OCI-LY3 (cell line): ENCODE data around the gene NUBPL.
"Not testable (repeated sequence)": the region's sequence is repeated elsewhere in the genome, so short reads cannot be mapped to it uniquely, and the experiment has no call there.

Source experiments
- H2AFZ ChIP-seq: fragments of 200-600, 300-600 bp; shearing (Covaris generic); 2 replicates; pipeline ENCODE4 v1.6.0; 2014; ENCODE audit warnings: antibody characterized with exemption, low read depth, low read length
- H3K27ac ChIP-seq: fragments of 200-600, 300-600 bp; sonication (generic); 2 replicates; pipeline ENCODE4 v1.5.1; 2014; ENCODE audit warnings: mild to moderate bottlenecking, low read length, moderate library complexity, mixed read lengths
- H3K27me3 ChIP-seq: fragments of 200-600, 300-600 bp; sonication (generic); 2 replicates; pipeline ENCODE4 v1.6.1; 2014; ENCODE audit warnings: low read depth, low read length, mixed read lengths
- H3K36me3 ChIP-seq: fragments of 200-600, 300-600 bp; sonication (generic); replicated peaks from 2 replicates; pipeline ENCODE3; 2014; ENCODE audit warnings: low read depth, low read length, mixed read lengths
- H3K4me1 ChIP-seq: fragments of 300-600, 200-600 bp; sonication (generic); 2 replicates; pipeline ENCODE4 v1.6.1; 2014; ENCODE audit warnings: low read length, mixed read lengths
- H3K4me2 ChIP-seq: fragments of 200-600, 300-600 bp; sonication (generic); 2 replicates; pipeline ENCODE4 v1.6.1; 2014; ENCODE audit warnings: low read length, mixed read lengths
- H3K4me3 ChIP-seq: fragments of 300-600, 200-600 bp; sonication (generic); 2 replicates; pipeline ENCODE4 v1.5.1; 2014; ENCODE audit warnings: antibody characterized with exemption, mild to moderate bottlenecking, low read length, moderate library complexity
- H3K79me2 ChIP-seq: fragments of 300-600, 200-600 bp; shearing (Covaris generic); 2 replicates; pipeline ENCODE4 v1.6.1; 2014; ENCODE audit warnings: mild to moderate bottlenecking, low read length, mixed read lengths
- H3K9ac ChIP-seq: fragments of 300-600, 200-600 bp; shearing (Covaris generic); 2 replicates; pipeline ENCODE4 v1.6.0; 2014; ENCODE audit warnings: mild to moderate bottlenecking, low read length, moderate library complexity
- H3K9me3 ChIP-seq: fragments of 200-600, 300-600 bp; shearing (Covaris generic); 2 replicates; pipeline ENCODE4 v1.6.1; 2014; ENCODE audit warnings: low read length, mixed read lengths; ENCODE audit not compliant: insufficient read depth
- H4K20me1 ChIP-seq: fragments of 200-600, 300-600 bp; sonication (generic); 2 replicates; pipeline ENCODE4 v1.6.1; 2016; ENCODE audit warnings: low read length, mixed read lengths; ENCODE audit not compliant: insufficient read depth
- EZH2phosphoT487 ChIP-seq: fragments of 200-600 bp; shearing (Covaris generic); IDR thresholded peaks from 2 replicates; pipeline ENCODE4 v1.6.1; 2018; ENCODE audit warnings: antibody characterized with exemption, mixed run types, low read depth
- TF ChIP-seq, protein P1 (sequence below): fragments of 200-600, 300-600 bp; sonication (generic); IDR thresholded peaks from 2 replicates; pipeline ENCODE4 v1.5.1; 2014; ENCODE audit warnings: antibody characterized with exemption, low read length, low read depth

NUBPL gene

GRCh38 chr14:31787377-31787776 is 226.2 kb downstream of the NUBPL start:
- H3K79me2 ChIP-seq: no peaks in the 10 kb centered on the region
- H3K9me3 ChIP-seq: no peaks in the 10 kb centered on the region
- H3K27me3 ChIP-seq: no peaks in the 10 kb centered on the region
- no peak overlapping the region for H3K4me2 ChIP-seq
- H4K20me1 ChIP-seq: no peaks in the 10 kb centered on the region
- no peak overlapping the region for H3K4me3 ChIP-seq
- H3K9ac ChIP-seq: no peak overlapping the region
- H3K4me1 ChIP-seq: no peaks in the 10 kb centered on the region
- no peak overlapping the region for H2AFZ ChIP-seq
- no peaks in the 10 kb centered on the region for H3K36me3 ChIP-seq
- H3K27ac ChIP-seq: no peak overlapping the region
- TF ChIP-seq, protein P1, sequence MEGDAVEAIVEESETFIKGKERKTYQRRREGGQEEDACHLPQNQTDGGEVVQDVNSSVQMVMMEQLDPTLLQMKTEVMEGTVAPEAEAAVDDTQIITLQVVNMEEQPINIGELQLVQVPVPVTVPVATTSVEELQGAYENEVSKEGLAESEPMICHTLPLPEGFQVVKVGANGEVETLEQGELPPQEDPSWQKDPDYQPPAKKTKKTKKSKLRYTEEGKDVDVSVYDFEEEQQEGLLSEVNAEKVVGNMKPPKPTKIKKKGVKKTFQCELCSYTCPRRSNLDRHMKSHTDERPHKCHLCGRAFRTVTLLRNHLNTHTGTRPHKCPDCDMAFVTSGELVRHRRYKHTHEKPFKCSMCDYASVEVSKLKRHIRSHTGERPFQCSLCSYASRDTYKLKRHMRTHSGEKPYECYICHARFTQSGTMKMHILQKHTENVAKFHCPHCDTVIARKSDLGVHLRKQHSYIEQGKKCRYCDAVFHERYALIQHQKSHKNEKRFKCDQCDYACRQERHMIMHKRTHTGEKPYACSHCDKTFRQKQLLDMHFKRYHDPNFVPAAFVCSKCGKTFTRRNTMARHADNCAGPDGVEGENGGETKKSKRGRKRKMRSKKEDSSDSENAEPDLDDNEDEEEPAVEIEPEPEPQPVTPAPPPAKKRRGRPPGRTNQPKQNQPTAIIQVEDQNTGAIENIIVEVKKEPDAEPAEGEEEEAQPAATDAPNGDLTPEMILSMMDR: no peak

- Histone ChIP-seq H4K20me1 (no peaks in the 10 kb centered on the region), H3K27me3 (no peaks in the 10 kb centered on the region)
- no peak for TF ChIP-seq EZH2phosphoT487
- TF ChIP-seq, protein P1: no peak
These were observed 227.1 kb downstream of the NUBPL start for GRCh38 chr14:31788340-31788739.

GRCh38 chr14:31792726-31793125 is 231.5 kb downstream of the NUBPL start:
- Histone ChIP-seq H3K27ac (no peak overlapping the region), H3K4me1 (no peaks in the 10 kb centered on the region), H3K9me3 (no peaks in the 10 kb centered on the region), H4K20me1 (no peaks in the 10 kb centered on the region), H3K27me3 (no peaks in the 10 kb centered on the region), H3K36me3 (no peaks in the 10 kb centered on the region), H3K79me2 (no peaks in the 10 kb centered on the region), H3K4me2 (no peak overlapping the region), H3K9ac (no peak overlapping the region), H2AFZ (no peak overlapping the region), H3K4me3 (no peak overlapping the region)
- TF ChIP-seq EZH2phosphoT487: no peak
- TF ChIP-seq, protein P1: no peak

More at GRCh38 chr14:31788340-31788739, 227.1 kb downstream of the NUBPL start:
- Histone ChIP-seq H2AFZ (no peak overlapping the region), H3K4me1 (no peaks in the 10 kb centered on the region), H3K4me2 (no peak overlapping the region), H3K9me3 (no peaks in the 10 kb centered on the region), H3K79me2 (no peaks in the 10 kb centered on the region), H3K9ac (no peak overlapping the region), H3K4me3 (no peak overlapping the region), H3K36me3 (no peaks in the 10 kb centered on the region), H3K27ac (no peak overlapping the region)

- H2AFZ ChIP-seq, H3K9me3 ChIP-seq, H3K36me3 ChIP-seq, H3K4me1 ChIP-seq, H4K20me1 ChIP-seq, H3K27me3 ChIP-seq, H3K79me2 ChIP-seq, H3K4me2 ChIP-seq, H3K9ac ChIP-seq, H3K4me3 ChIP-seq, H3K27ac ChIP-seq: not testable (repeated sequence)
These were observed 236.7 kb downstream of the NUBPL start for GRCh38 chr14:31797946-31798345.

GRCh38 chr14:31802838-31803237 is 241.6 kb downstream of the NUBPL start:
- H3K27me3 ChIP-seq: no peaks in the 10 kb centered on the region
- H4K20me1 ChIP-seq: no peaks in the 10 kb centered on the region
- H3K4me3 ChIP-seq: no peak overlapping the region
- no peaks in the 10 kb centered on the region for H3K9me3 ChIP-seq
- no peaks in the 10 kb centered on the region for H3K36me3 ChIP-seq
- no peak overlapping the region for H2AFZ ChIP-seq
- TF ChIP-seq, protein P1: no peak
- no peak for TF ChIP-seq EZH2phosphoT487
- H3K27ac ChIP-seq: no peak overlapping the region
- no peak overlapping the region for H3K9ac ChIP-seq
- H3K79me2 ChIP-seq: no peaks in the 10 kb centered on the region
- no peak overlapping the region for H3K4me2 ChIP-seq
- H3K4me1 ChIP-seq: no peaks in the 10 kb centered on the region
